GM12878 (cell line): ENCODE measurements around the gene DAZAP1.

Source experiments
- NRF1 ChIP-seq: conservative IDR thresholded peaks from 2 replicates; pipeline ENCODE4 v1.6.1; 2011; ENCODE audit warnings: mild to moderate bottlenecking, low read depth, low read length, improper control_type of control experiment
- STAT3 ChIP-seq: IDR thresholded peaks from 2 replicates; pipeline ENCODE4 v1.6.1; 2011; ENCODE audit warnings: low read depth, low read length, improper control_type of control experiment

GRCh38 chr19:1481224-1481892, 74.0 kb downstream of the DAZAP1 start:
- TF ChIP-seq NRF1, result no peak
- no peak for TF ChIP-seq STAT3
